HEK293 (cell line): ENCODE results near the gene PDAP1.

Experiments used
- SETDB1 ChIP-seq: IDR thresholded peaks from one replicate; pipeline ENCODE4 v1.6.1; 2017; ENCODE audit warnings: mild to moderate bottlenecking, low read length, moderate library complexity, mixed read lengths; ENCODE audit not compliant: insufficient read length
- YY1 ChIP-seq: fragments of 450-650 bp; formaldehyde crosslinking; IDR thresholded peaks from 2 replicates; pipeline ENCODE4 v1.5.1; 2018; ENCODE audit warnings: missing biosample characterization, missing genetic modification characterization
- ZNF211 ChIP-seq: fragments of 450-650 bp; formaldehyde crosslinking; IDR thresholded peaks from 2 replicates; pipeline ENCODE4 v1.5.1; 2016; ENCODE audit warnings: low read depth, missing biosample characterization, missing genetic modification characterization
- ZNF792 ChIP-seq: fragments of 450-650 bp; formaldehyde crosslinking; IDR thresholded peaks from 2 replicates; pipeline ENCODE4 v1.5.1; 2016; ENCODE audit warnings: missing biosample characterization, missing genetic modification characterization
- TF ChIP-seq, protein P1 (sequence below): fragments of 450-650 bp; formaldehyde crosslinking; IDR thresholded peaks from 2 replicates; pipeline ENCODE4 v1.5.1; 2016; ENCODE audit warnings: missing biosample characterization, missing genetic modification characterization
- TF ChIP-seq, protein P2 (sequence below): fragments of 450-650 bp; formaldehyde crosslinking; IDR thresholded peaks from 2 replicates; pipeline ENCODE4 v1.5.1; 2016; ENCODE audit warnings: missing biosample characterization, missing genetic modification characterization

DNA sequence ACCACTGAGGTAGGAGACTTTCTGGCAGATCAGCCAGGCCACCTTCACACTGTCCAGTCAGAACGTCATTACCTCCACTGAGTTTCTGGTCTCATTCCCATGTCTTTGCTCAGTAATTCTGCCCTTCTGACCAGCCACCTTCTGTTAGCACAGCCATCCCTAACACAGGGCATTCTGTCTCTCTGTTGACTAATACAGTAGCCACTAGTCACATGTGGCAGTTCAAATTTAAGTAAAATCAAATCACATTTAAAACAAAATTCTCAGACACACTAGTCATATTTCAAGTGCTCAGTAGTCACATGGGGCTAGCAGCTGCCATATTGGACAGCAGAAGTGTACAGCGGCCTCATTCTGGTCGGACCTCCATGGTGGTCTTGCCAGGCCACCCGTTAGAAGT is 37.7 kb upstream of the PDAP1 start:
- TF ChIP-seq SETDB1 (no peak), ZNF792 (tag by site-specific recombination) (no peak), ZNF211 (no peak), YY1 (tag by site-specific recombination) (no peak)
- TF ChIP-seq, protein P1, sequence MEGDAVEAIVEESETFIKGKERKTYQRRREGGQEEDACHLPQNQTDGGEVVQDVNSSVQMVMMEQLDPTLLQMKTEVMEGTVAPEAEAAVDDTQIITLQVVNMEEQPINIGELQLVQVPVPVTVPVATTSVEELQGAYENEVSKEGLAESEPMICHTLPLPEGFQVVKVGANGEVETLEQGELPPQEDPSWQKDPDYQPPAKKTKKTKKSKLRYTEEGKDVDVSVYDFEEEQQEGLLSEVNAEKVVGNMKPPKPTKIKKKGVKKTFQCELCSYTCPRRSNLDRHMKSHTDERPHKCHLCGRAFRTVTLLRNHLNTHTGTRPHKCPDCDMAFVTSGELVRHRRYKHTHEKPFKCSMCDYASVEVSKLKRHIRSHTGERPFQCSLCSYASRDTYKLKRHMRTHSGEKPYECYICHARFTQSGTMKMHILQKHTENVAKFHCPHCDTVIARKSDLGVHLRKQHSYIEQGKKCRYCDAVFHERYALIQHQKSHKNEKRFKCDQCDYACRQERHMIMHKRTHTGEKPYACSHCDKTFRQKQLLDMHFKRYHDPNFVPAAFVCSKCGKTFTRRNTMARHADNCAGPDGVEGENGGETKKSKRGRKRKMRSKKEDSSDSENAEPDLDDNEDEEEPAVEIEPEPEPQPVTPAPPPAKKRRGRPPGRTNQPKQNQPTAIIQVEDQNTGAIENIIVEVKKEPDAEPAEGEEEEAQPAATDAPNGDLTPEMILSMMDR (tag by site-specific recombination) = no peak
- TF ChIP-seq, protein P2, sequence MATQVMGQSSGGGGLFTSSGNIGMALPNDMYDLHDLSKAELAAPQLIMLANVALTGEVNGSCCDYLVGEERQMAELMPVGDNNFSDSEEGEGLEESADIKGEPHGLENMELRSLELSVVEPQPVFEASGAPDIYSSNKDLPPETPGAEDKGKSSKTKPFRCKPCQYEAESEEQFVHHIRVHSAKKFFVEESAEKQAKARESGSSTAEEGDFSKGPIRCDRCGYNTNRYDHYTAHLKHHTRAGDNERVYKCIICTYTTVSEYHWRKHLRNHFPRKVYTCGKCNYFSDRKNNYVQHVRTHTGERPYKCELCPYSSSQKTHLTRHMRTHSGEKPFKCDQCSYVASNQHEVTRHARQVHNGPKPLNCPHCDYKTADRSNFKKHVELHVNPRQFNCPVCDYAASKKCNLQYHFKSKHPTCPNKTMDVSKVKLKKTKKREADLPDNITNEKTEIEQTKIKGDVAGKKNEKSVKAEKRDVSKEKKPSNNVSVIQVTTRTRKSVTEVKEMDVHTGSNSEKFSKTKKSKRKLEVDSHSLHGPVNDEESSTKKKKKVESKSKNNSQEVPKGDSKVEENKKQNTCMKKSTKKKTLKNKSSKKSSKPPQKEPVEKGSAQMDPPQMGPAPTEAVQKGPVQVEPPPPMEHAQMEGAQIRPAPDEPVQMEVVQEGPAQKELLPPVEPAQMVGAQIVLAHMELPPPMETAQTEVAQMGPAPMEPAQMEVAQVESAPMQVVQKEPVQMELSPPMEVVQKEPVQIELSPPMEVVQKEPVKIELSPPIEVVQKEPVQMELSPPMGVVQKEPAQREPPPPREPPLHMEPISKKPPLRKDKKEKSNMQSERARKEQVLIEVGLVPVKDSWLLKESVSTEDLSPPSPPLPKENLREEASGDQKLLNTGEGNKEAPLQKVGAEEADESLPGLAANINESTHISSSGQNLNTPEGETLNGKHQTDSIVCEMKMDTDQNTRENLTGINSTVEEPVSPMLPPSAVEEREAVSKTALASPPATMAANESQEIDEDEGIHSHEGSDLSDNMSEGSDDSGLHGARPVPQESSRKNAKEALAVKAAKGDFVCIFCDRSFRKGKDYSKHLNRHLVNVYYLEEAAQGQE (tag by site-specific recombination) = no peak
